Natural killer cell (primary cell): ENCODE data around the gene PTPRN2. TPM values are rescaled to one million over a fixed set of nuclear protein-coding genes. Genes with fewer than 3 reads are reported as not detected.

ENCODE experiments used
- ATAC-seq, 3 donors: fragments of 150-1000 bp in 2 of 3; fragments of 200-7000 bp in 1 of 3; cut with Tn5 transposase; 1 replicate in 1 of 3; 2 replicates in 2 of 3; pipeline ENCODE4 v1.10.0; 2021; ENCODE audit warnings: mild to moderate bottlenecking in 2 of 3, moderate library complexity in 2 of 3
- DNase-seq, 2 donors: peaks; one replicate each; pipeline versions ENCODE4 v3.0.0 to v3.0.0-alpha.2; 2013 to 2021; ENCODE audit warnings: mixed read lengths in 1 of 2
- H3K27ac ChIP-seq: one replicate; pipeline ENCODE4 v1.5.1; 2013; ENCODE audit warnings: mild to moderate bottlenecking, low read length
- H3K27me3 ChIP-seq: one replicate; pipeline ENCODE4 v1.6.1; 2013; ENCODE audit warnings: low read length; ENCODE audit not compliant: control insufficient read depth, insufficient read depth
- H3K36me3 ChIP-seq: one replicate; pipeline ENCODE4 v1.6.1; 2013; ENCODE audit warnings: low read length; ENCODE audit not compliant: control insufficient read depth, insufficient read depth
- H3K4me1 ChIP-seq: one replicate; pipeline ENCODE4 v1.6.1; 2013; ENCODE audit warnings: low read length; ENCODE audit not compliant: control insufficient read depth, insufficient read depth
- H3K4me3 ChIP-seq: one replicate; pipeline ENCODE4 v1.5.1; 2013; ENCODE audit warnings: low read length
- H3K9me3 ChIP-seq: one replicate; pipeline ENCODE4 v1.6.1; 2013; ENCODE audit warnings: low read length; ENCODE audit not compliant: control insufficient read depth, insufficient read depth
- H3K27ac Mint-ChIP-seq, 2 donors: one replicate each; pipeline ENCODE4 v1.8.0; 2022; ENCODE audit warnings: mild to moderate bottlenecking in 2 of 2, mixed read lengths in 2 of 2, moderate library complexity in 1 of 2
- H3K27me3 Mint-ChIP-seq, 2 donors: one replicate each; pipeline ENCODE4 v1.8.0; 2022; ENCODE audit warnings: low read depth in 2 of 2, mixed read lengths in 2 of 2
- H3K36me3 Mint-ChIP-seq: one replicate; pipeline ENCODE4 v1.8.0; 2022; ENCODE audit warnings: mixed read lengths
- H3K4me1 Mint-ChIP-seq, 2 donors: one replicate each; pipeline ENCODE4 v1.8.0; 2022; ENCODE audit warnings: mixed read lengths in 2 of 2
- H3K4me3 Mint-ChIP-seq: one replicate; pipeline ENCODE4 v1.8.0; 2022; ENCODE audit warnings: mild to moderate bottlenecking, moderate library complexity, mixed read lengths
- H3K9me3 Mint-ChIP-seq, 2 donors: one replicate each; pipeline ENCODE4 v1.8.0; 2022; ENCODE audit warnings: mixed read lengths in 2 of 2
- CTCF ChIP-seq: fragments of 200-600 bp; IDR thresholded peaks from one replicate; pipeline ENCODE4 v1.8.0; 2022; ENCODE audit warnings: antibody characterized with exemption
- WGBS: methylation state at CpG from one replicate; pipeline ENCODE4 v1.1.7; 2013; ENCODE audit warnings: missing lambda C conversion rate; ENCODE audit not compliant: insufficient coverage; 5-methylcytosine and 5-hydroxymethylcytosine counted together
- intact Hi-C: fragments of 100-400 bp; cut with micrococcal nuclease; formaldehyde crosslinking; loops from one replicate; pipeline ENCODE4 v1.14.2; 2022
- total RNA-seq, 4 donors: library from RNA; stranded (reverse); fragments of 120-200 nt in 1 of 4; gene quantifications; one replicate each; pipeline versions ENCODE4 v1.2.3 to v1.2.4, GENCODE V29; 2013 to 2022

The PTPRN2 gene
- total RNA-seq, 3 donors from 2014 or later (not counting 1 experiment from before 2014, with no cell fraction given), result 1.3 to 2.5 (median 1.9) TPM

- Mint-ChIP-seq H3K9me3 (no peaks in the 10 kb centered on the region), H3K4me3 (no peak overlapping the region), H3K36me3 (no peaks in the 10 kb centered on the region), H3K27me3 (no peaks in the 10 kb centered on the region), H3K4me1 (no peaks in the 10 kb centered on the region), H3K27ac (no peak overlapping the region)
- Histone ChIP-seq H3K27ac (no peak overlapping the region), H3K4me1 (no peaks in the 10 kb centered on the region), H3K36me3 (no peaks in the 10 kb centered on the region), H3K9me3 (peaks cover 10% of the 10 kb centered on the region), H3K4me3 (no peak overlapping the region), H3K27me3 (no peaks in the 10 kb centered on the region)
- intact Hi-C loops, result no loop called here
- ATAC-seq (no peak), DNase-seq (no peak)
- TF ChIP-seq CTCF, result no peak
- WGBS, result 88% methylated on average over 23 of the region's 23 CpGs
Observed at GRCh38 chr7:158252081-158252836, 335.4 kb downstream of the PTPRN2 start.

- DNase-seq (no peak), ATAC-seq (no peak)
- H3K9me3 Mint-ChIP-seq, result no peaks in the 10 kb centered on the region
- WGBS, result 86% methylated on average over 18 of the region's 18 CpGs
- Histone ChIP-seq H3K27ac (no peak overlapping the region), H3K4me3 (no peak overlapping the region), H3K9me3 (peaks cover 10% of the 10 kb centered on the region), H3K36me3 (no peaks in the 10 kb centered on the region), H3K4me1 (no peaks in the 10 kb centered on the region), H3K27me3 (no peaks in the 10 kb centered on the region)
- H3K36me3 Mint-ChIP-seq, result no peaks in the 10 kb centered on the region
- H3K4me1 Mint-ChIP-seq, result no peaks in the 10 kb centered on the region
- H3K27ac Mint-ChIP-seq, result no peak overlapping the region
- no peak overlapping the region for H3K4me3 Mint-ChIP-seq
- no peaks in the 10 kb centered on the region for H3K27me3 Mint-ChIP-seq
- intact Hi-C loops, result no loop called here
- no peak for TF ChIP-seq CTCF
Observed at GRCh38 chr7:158251061-158251965, 336.3 kb downstream of the PTPRN2 start.

GRCh38 chr7:158249692-158250091 lies 337.9 kb downstream of the PTPRN2 start:
- intact Hi-C loops, result no loop called here
- no peaks in the 10 kb centered on the region for H3K36me3 Mint-ChIP-seq
- ATAC-seq, result no peak

More at GRCh38 chr7:158249692-158250091, 337.9 kb downstream of the PTPRN2 start:
- H3K27me3 Mint-ChIP-seq, result no peaks in the 10 kb centered on the region
- DNase-seq, result no peak
- Histone ChIP-seq H3K27me3 (no peaks in the 10 kb centered on the region), H3K9me3 (peaks cover 10% of the 10 kb centered on the region), H3K36me3 (no peaks in the 10 kb centered on the region), H3K4me1 (no peaks in the 10 kb centered on the region), H3K4me3 (no peak overlapping the region), H3K27ac (no peak overlapping the region)
- no peaks in the 10 kb centered on the region for H3K4me1 Mint-ChIP-seq
- H3K4me3 Mint-ChIP-seq, result no peak overlapping the region
- WGBS, result 89% methylated on average over 9 of the region's 9 CpGs
- H3K9me3 Mint-ChIP-seq, result no peaks in the 10 kb centered on the region
- TF ChIP-seq CTCF, result no peak
- H3K27ac Mint-ChIP-seq, result no peak overlapping the region
